ENCODE results near the gene TLE6.

GRCh38 chr19:2967972-2968371, 9.4 kb upstream of the TLE6 start:
- TF ChIP-seq REST (IDR thresholded peaks at IDR 0.05; ENCODE audit: insufficient replicate concordance, low read depth) (no peak), CTCF (IDR thresholded peaks at IDR 0.05; ENCODE audit: insufficient read depth, low read length) (no peak), GABPA (IDR thresholded peaks at IDR 0.05; ENCODE audit: low read depth) (no peak), POLR2AphosphoS5 (IDR thresholded peaks at IDR 0.05; ENCODE audit: low read depth) (no peak)
